Amygdala (tissue), 56 donors: ENCODE data around the gene ZNF839.
"Not testable (repeated sequence)": the region's sequence is repeated elsewhere in the genome, so short reads cannot be mapped to it uniquely, and the experiment has no call there.

Experiments used
- DNase-seq, 56 donors: peaks; one replicate each; lab custom pipeline; 2025; lab: John Stamatoyannopoulos, UW

The ZNF839 gene

GRCh38 chr14:102304611-102305506 is 14.7 kb upstream of the ZNF839 start, which contains the start of gene MOK:
Gene MOK (minus strand): TSS chr14:102305164. CDS start chr14:102304968, 196 bp downstream.
- DNase-seq = peak; percentile 69 to 97 (median 92)

GRCh38 chr14:102314242-102315011 is 5.1 kb upstream of the ZNF839 start:
- peak in 55 of 56 donors; percentile 9 to 91 (median 72) for DNase-seq

- peak in 3 of 56 donors; percentile 5 to 25 (median 12) for DNase-seq
Measured at GRCh38 chr14:102315121-102315520, 4.4 kb upstream of the ZNF839 start.

GRCh38 chr14:102316338-102316742 is 3.2 kb upstream of the ZNF839 start:
- peak in 5 of 56 donors; percentile 46 to 70 (median 63) for DNase-seq

- peak; percentile 36 to 96 (median 87) for DNase-seq
Measured at GRCh38 chr14:102316743-102317563, 2.6 kb upstream of the ZNF839 start.

GRCh38 chr14:102317564-102318248 is 1.8 kb upstream of the ZNF839 start:
- peak in 7 of 56 donors; percentile 24 to 75 (median 28) for DNase-seq

- peak in 2 of 56 donors; percentile 51 to 57 for DNase-seq
Measured at GRCh38 chr14:102318781-102319276, 717 bp upstream of the ZNF839 start.

GRCh38 chr14:102320033-102320660 is 601 bp downstream of the ZNF839 start:
- DNase-seq = peak in 14 of 56 donors; percentile 12 to 60 (median 39)

- DNase-seq = no peak
Measured at GRCh38 chr14:102320671-102321455, 1.3 kb downstream of the ZNF839 start.

- DNase-seq = no peak
Measured at GRCh38 chr14:102321456-102322422, 2.2 kb downstream of the ZNF839 start.

- peak in 40 of 56 donors; percentile 12 to 87 (median 46) for DNase-seq
Measured at GRCh38 chr14:102323102-102323501, 3.6 kb downstream of the ZNF839 start.

- DNase-seq = no peak
Measured at GRCh38 chr14:102325791-102326345, 6.3 kb downstream of the ZNF839 start.

- DNase-seq = no peak
Measured at GRCh38 chr14:102326583-102326982, 7.0 kb downstream of the ZNF839 start.

GRCh38 chr14:102329381-102329780 is 9.8 kb downstream of the ZNF839 start:
- not testable (repeated sequence) for DNase-seq

- DNase-seq = no peak
Measured at GRCh38 chr14:102330806-102331205, 11.3 kb downstream of the ZNF839 start.

GRCh38 chr14:102333390-102333789 is 13.8 kb downstream of the ZNF839 start:
- DNase-seq = no peak
